Measurements from ENCODE around the gene MATN1. TPM values are rescaled to one million over a fixed set of nuclear protein-coding genes. Genes with fewer than 3 reads are reported as not detected.

The MATN1 gene
- polyA plus RNA-seq, 2 of the 4 experiments (the other 2 are of a cell fraction), result 0.05 to 0.17 TPM

GRCh38 chr1:30758121-30758688 is 34.8 kb upstream of the MATN1 start:
- H3K27ac ChIP-seq, result no peak overlapping the region
- FAIRE-seq, result no peak
- CTCF ChIA-PET, result interaction anchor here (0.6 to 1.9 kb wide), 7 partner anchors 10 to 1522 kb away, joined by 3 to 13 read pairs (median 4); partner anchors contain the start of gene PTPRU
- no peak for ATAC-seq
- no peaks in the 10 kb centered on the region for H3K9me3 ChIP-seq
- H3K4me1 ChIP-seq, result no peaks in the 10 kb centered on the region
- DNase-seq (ENCODE audit: low read depth in 1 of 2, low spot score in 1 of 2), result no peak
- TF ChIP-seq GATA3 (IDR thresholded peaks at IDR 0.05; ENCODE audit: borderline replicate concordance) (no peak), TP53 (CRISPR knock-in tag; IDR thresholded peaks at IDR 0.05) (no peak), NR3C1 (IDR thresholded peaks at IDR 0.05) (no peak), JUNB (IDR thresholded peaks at IDR 0.05) (no peak), EHMT2 (IDR thresholded peaks at IDR 0.05; ENCODE audit: low read depth) (no peak)
- TF ChIP-seq, protein P1, sequence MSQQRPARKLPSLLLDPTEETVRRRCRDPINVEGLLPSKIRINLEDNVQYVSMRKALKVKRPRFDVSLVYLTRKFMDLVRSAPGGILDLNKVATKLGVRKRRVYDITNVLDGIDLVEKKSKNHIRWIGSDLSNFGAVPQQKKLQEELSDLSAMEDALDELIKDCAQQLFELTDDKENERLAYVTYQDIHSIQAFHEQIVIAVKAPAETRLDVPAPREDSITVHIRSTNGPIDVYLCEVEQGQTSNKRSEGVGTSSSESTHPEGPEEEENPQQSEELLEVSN (IDR thresholded peaks at IDR 0.05; ENCODE audit: borderline replicate concordance, low read depth), result no peak
- H3K4me2 ChIP-seq, result no peak overlapping the region
- POLR2A ChIA-PET, result no interaction called here
- no peak overlapping the region for H3K4me3 ChIP-seq
- 58% methylated on average over 7 of the region's 7 CpGs for WGBS (ENCODE audit: missing lambda C conversion rate)

- Histone ChIP-seq H3K4me3 (no peak within 1 kb of the TSS), H3K27ac (no peak within 1 kb of the TSS; a peak in 1 of 6 replicates), H3K9me3 (no peaks in the 10 kb centered on the region), H3K4me1 (no peaks in the 10 kb centered on the region), H3K4me2 (no peak within 1 kb of the TSS)
- no peak for FAIRE-seq
- TF ChIP-seq NPAS2 (CRISPR knock-in tag; IDR thresholded peaks at IDR 0.05; ENCODE audit: borderline replicate concordance), result no peak
- no peak for TF ChIP-seq HOXB5 (CRISPR knock-in tag; IDR thresholded peaks at IDR 0.05)
- TF ChIP-seq, protein P2, sequence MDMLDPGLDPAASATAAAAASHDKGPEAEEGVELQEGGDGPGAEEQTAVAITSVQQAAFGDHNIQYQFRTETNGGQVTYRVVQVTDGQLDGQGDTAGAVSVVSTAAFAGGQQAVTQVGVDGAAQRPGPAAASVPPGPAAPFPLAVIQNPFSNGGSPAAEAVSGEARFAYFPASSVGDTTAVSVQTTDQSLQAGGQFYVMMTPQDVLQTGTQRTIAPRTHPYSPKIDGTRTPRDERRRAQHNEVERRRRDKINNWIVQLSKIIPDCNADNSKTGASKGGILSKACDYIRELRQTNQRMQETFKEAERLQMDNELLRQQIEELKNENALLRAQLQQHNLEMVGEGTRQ (IDR thresholded peaks at IDR 0.05), result no peak
- no peak for TF ChIP-seq ZSCAN20 (CRISPR knock-in tag; IDR thresholded peaks at IDR 0.05)
- TF ChIP-seq, protein P3, sequence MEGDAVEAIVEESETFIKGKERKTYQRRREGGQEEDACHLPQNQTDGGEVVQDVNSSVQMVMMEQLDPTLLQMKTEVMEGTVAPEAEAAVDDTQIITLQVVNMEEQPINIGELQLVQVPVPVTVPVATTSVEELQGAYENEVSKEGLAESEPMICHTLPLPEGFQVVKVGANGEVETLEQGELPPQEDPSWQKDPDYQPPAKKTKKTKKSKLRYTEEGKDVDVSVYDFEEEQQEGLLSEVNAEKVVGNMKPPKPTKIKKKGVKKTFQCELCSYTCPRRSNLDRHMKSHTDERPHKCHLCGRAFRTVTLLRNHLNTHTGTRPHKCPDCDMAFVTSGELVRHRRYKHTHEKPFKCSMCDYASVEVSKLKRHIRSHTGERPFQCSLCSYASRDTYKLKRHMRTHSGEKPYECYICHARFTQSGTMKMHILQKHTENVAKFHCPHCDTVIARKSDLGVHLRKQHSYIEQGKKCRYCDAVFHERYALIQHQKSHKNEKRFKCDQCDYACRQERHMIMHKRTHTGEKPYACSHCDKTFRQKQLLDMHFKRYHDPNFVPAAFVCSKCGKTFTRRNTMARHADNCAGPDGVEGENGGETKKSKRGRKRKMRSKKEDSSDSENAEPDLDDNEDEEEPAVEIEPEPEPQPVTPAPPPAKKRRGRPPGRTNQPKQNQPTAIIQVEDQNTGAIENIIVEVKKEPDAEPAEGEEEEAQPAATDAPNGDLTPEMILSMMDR (IDR thresholded peaks at IDR 0.05), result no peak
- no peak for TF ChIP-seq RCOR1 (IDR thresholded peaks at IDR 0.05; ENCODE audit: low read depth, low read length)
- no peak for TF ChIP-seq POLR2AphosphoS2 (conservative IDR thresholded peaks at IDR 0.05; ENCODE audit: low read length)
- no peak for TF ChIP-seq ZFP36 (IDR thresholded peaks at IDR 0.05; ENCODE audit: borderline replicate concordance, partially characterized antibody)
- TF ChIP-seq, protein P4, sequence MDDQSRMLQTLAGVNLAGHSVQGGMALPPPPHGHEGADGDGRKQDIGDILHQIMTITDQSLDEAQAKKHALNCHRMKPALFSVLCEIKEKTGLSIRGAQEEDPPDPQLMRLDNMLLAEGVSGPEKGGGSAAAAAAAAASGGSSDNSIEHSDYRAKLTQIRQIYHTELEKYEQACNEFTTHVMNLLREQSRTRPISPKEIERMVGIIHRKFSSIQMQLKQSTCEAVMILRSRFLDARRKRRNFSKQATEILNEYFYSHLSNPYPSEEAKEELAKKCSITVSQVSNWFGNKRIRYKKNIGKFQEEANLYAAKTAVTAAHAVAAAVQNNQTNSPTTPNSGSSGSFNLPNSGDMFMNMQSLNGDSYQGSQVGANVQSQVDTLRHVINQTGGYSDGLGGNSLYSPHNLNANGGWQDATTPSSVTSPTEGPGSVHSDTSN (IDR thresholded peaks at IDR 0.05), result no peak
- ChIA-PET POLR2A (no interaction called here), CTCF (interaction anchor here (0.8 to 1.9 kb wide), 7 partner anchors 11 to 45 kb away, joined by 3 to 13 read pairs (median 4); no protein-coding TSS in a partner anchor)
- ATAC-seq, result no peak
- WGBS (ENCODE audit: missing lambda C conversion rate), result 82% methylated on average over 8 of the region's 21 CpGs
- no peak for DNase-seq (ENCODE audit: low read depth in 1 of 2, low spot score in 1 of 2)
These were observed 34.2 kb upstream of the MATN1 start, which contains the start of gene LAPTM5 for GRCh38 chr1:30757352-30758120. TSS of gene LAPTM5 (minus strand) at chr1:30757774. CDS start at chr1:30757745, 29 bp downstream.
